Measurements from ENCODE around the gene BAHCC1.

Gene BAHCC1

GRCh38 chr17:81394921-81395599, at the start of gene BAHCC1:
Gene BAHCC1, plus strand, starts transcription at chr17:81395457. Its CDS starts 4,283 bp downstream, at chr17:81399740.
- H3K9ac ChIP-seq (ENCODE audit: low read depth, low read length, poor library complexity, severe bottlenecking): peak within 1 kb of the TSS; percentile 98
- peaks cover 26% of the 10 kb centered on the region for H4K20me1 ChIP-seq (ENCODE audit: insufficient read depth, low read length, poor library complexity, severe bottlenecking)
- TF ChIP-seq EZH2phosphoT487 (IDR thresholded peaks at IDR 0.05; ENCODE audit: borderline replicate concordance) (no peak), CTCF (conservative IDR thresholded peaks at IDR 0.05; ENCODE audit: low read length) (no peak)
- H3K9me2 ChIP-seq (replicated peaks; ENCODE audit: low read depth, low read length): no peaks in the 10 kb centered on the region
- H3F3A ChIP-seq (ENCODE audit: low read depth): peaks cover 5% of the 10 kb centered on the region
- peak within 1 kb of the TSS; percentile 95 for H3K4me2 ChIP-seq (ENCODE audit: low read depth, low read length, poor library complexity, severe bottlenecking)
- H3K4me3 ChIP-seq (ENCODE audit: low read length, poor library complexity, severe bottlenecking): peak within 1 kb of the TSS; percentile 80
- H3K4me1 ChIP-seq (ENCODE audit: insufficient read depth, low read length, poor library complexity, severe bottlenecking): peaks cover 38% of the 10 kb centered on the region
- H2AFZ ChIP-seq (ENCODE audit: low read length): no peak within 1 kb of the TSS
- no peaks in the 10 kb centered on the region for H3K36me3 ChIP-seq (ENCODE audit: insufficient read depth, low read length)
- no peaks in the 10 kb centered on the region for H3K9me3 ChIP-seq (ENCODE audit: insufficient read depth, low read depth, low read length)
- H3K79me2 ChIP-seq (ENCODE audit: insufficient read depth, low read length): peaks cover 89% of the 10 kb centered on the region
- H3K27me3 ChIP-seq (ENCODE audit: insufficient read depth, low read length, poor library complexity, severe bottlenecking): peaks cover 8% of the 10 kb centered on the region

GRCh38 chr17:81346090-81346907, 49.0 kb upstream of the BAHCC1 start:
- no peaks in the 10 kb centered on the region for H3K9me2 ChIP-seq (replicated peaks; ENCODE audit: low read depth, low read length)
- peak overlapping the region; percentile 45; the same call in 1 of the 2 replicates for H2AFZ ChIP-seq (ENCODE audit: low read length)
- H3K79me2 ChIP-seq (ENCODE audit: insufficient read depth, low read length): peaks cover 57% of the 10 kb centered on the region
- H3K36me3 ChIP-seq (ENCODE audit: insufficient read depth, low read length): no peaks in the 10 kb centered on the region
- H3K9ac ChIP-seq (ENCODE audit: low read depth, low read length, poor library complexity, severe bottlenecking): peak overlapping the region; percentile 90
- peaks cover 21% of the 10 kb centered on the region for H3K27me3 ChIP-seq (ENCODE audit: insufficient read depth, low read length, poor library complexity, severe bottlenecking)
- H4K20me1 ChIP-seq (ENCODE audit: insufficient read depth, low read length, poor library complexity, severe bottlenecking): peaks cover 30% of the 10 kb centered on the region
- H3K4me2 ChIP-seq (ENCODE audit: low read depth, low read length, poor library complexity, severe bottlenecking): peak overlapping the region; percentile 93
- peak overlapping the region; percentile 88 for H3K4me3 ChIP-seq (ENCODE audit: low read length, poor library complexity, severe bottlenecking)
- H3F3A ChIP-seq (ENCODE audit: low read depth): no peaks in the 10 kb centered on the region
- TF ChIP-seq EZH2phosphoT487 (IDR thresholded peaks at IDR 0.05; ENCODE audit: borderline replicate concordance): no peak
- TF ChIP-seq CTCF (conservative IDR thresholded peaks at IDR 0.05; ENCODE audit: low read length): no peak
- H3K9me3 ChIP-seq (ENCODE audit: insufficient read depth, low read depth, low read length): no peaks in the 10 kb centered on the region
- peaks cover 20% of the 10 kb centered on the region for H3K4me1 ChIP-seq (ENCODE audit: insufficient read depth, low read length, poor library complexity, severe bottlenecking)

GRCh38 chr17:81346908-81347349, 48.3 kb upstream of the BAHCC1 start:
- Histone ChIP-seq H2AFZ (ENCODE audit: low read length) (no peak overlapping the region), H3K4me1 (ENCODE audit: insufficient read depth, low read length, poor library complexity, severe bottlenecking) (peaks cover 20% of the 10 kb centered on the region)

More at GRCh38 chr17:81346908-81347349, 48.3 kb upstream of the BAHCC1 start:
- H3K9me3 ChIP-seq (ENCODE audit: insufficient read depth, low read depth, low read length): no peaks in the 10 kb centered on the region
- H3F3A ChIP-seq (ENCODE audit: low read depth): no peaks in the 10 kb centered on the region
- peak overlapping the region; percentile 88 for H3K4me3 ChIP-seq (ENCODE audit: low read length, poor library complexity, severe bottlenecking)
- peaks cover 21% of the 10 kb centered on the region for H3K27me3 ChIP-seq (ENCODE audit: insufficient read depth, low read length, poor library complexity, severe bottlenecking)
- H3K9ac ChIP-seq (ENCODE audit: low read depth, low read length, poor library complexity, severe bottlenecking): peak overlapping the region; percentile 90
- peaks cover 25% of the 10 kb centered on the region for H4K20me1 ChIP-seq (ENCODE audit: insufficient read depth, low read length, poor library complexity, severe bottlenecking)
- peaks cover 51% of the 10 kb centered on the region for H3K79me2 ChIP-seq (ENCODE audit: insufficient read depth, low read length)
- H3K36me3 ChIP-seq (ENCODE audit: insufficient read depth, low read length): no peaks in the 10 kb centered on the region
- peak overlapping the region; percentile 93 for H3K4me2 ChIP-seq (ENCODE audit: low read depth, low read length, poor library complexity, severe bottlenecking)
- no peak for TF ChIP-seq CTCF (conservative IDR thresholded peaks at IDR 0.05; ENCODE audit: low read length)
- TF ChIP-seq EZH2phosphoT487 (IDR thresholded peaks at IDR 0.05; ENCODE audit: borderline replicate concordance): no peak
- no peaks in the 10 kb centered on the region for H3K9me2 ChIP-seq (replicated peaks; ENCODE audit: low read depth, low read length)
